AG09309 (cell line): ENCODE results near the gene GOLGA5.
A peak's percentile ranks its signal among the peaks of the same experiment; 100 is the strongest.
"Not testable (repeated sequence)": the region's sequence is repeated elsewhere in the genome, so short reads cannot be mapped to it uniquely, and the experiment has no call there.

ENCODE experiments used
- DNase-seq: peaks from one replicate; pipeline ENCODE4 v3.0.0-alpha.2; 2010; ENCODE audit warnings: low read depth
- H3K4me3 ChIP-seq: 2 replicates; pipeline ENCODE4 v1.5.1; 2011; ENCODE audit warnings: mild to moderate bottlenecking, low read depth, low read length, moderate library complexity; ENCODE audit not compliant: control insufficient read depth
- CTCF ChIP-seq: IDR thresholded peaks from 2 replicates; pipeline ENCODE4 v1.5.1; 2011; ENCODE audit warnings: mild to moderate bottlenecking, low read depth, low read length, inconsistent platforms; ENCODE audit not compliant: insufficient read depth, control insufficient read depth; ENCODE audit errors: missing control alignments

Gene GOLGA5

GRCh38 chr14:92793709-92794546 lies at the start of gene GOLGA5:
Gene GOLGA5 (plus strand): TSS chr14:92794305. CDS start chr14:92797438, 3,133 bp downstream.
- H3K4me3 ChIP-seq, result peak within 1 kb of the TSS; percentile 63
- no peak for TF ChIP-seq CTCF
- peak; percentile 86 for DNase-seq

- DNase-seq, result no peak
- peak overlapping the region; percentile 78 for H3K4me3 ChIP-seq
- TF ChIP-seq CTCF, result no peak
Observed at GRCh38 chr14:92747701-92748258, 46.3 kb upstream of the GOLGA5 start.

GRCh38 chr14:92748259-92749016 lies 45.7 kb upstream of the GOLGA5 start, which contains the start of gene LGMN:
Gene LGMN (minus strand): TSS chr14:92748627. CDS start chr14:92732786, 15,841 bp downstream.
- peak; percentile 64 for DNase-seq
- no peak for TF ChIP-seq CTCF
- peak within 1 kb of the TSS; percentile 78 for H3K4me3 ChIP-seq

GRCh38 chr14:92750222-92750728 lies 43.8 kb upstream of the GOLGA5 start:
- not testable (repeated sequence) for H3K4me3 ChIP-seq, DNase-seq

- TF ChIP-seq CTCF, result no peak
- H3K4me3 ChIP-seq, result no peak overlapping the region
- DNase-seq, result no peak
Observed at GRCh38 chr14:92750994-92751400, 43.1 kb upstream of the GOLGA5 start.

- H3K4me3 ChIP-seq, result no peak overlapping the region
- no peak for DNase-seq
Observed at GRCh38 chr14:92751819-92752218, 42.3 kb upstream of the GOLGA5 start.

More at GRCh38 chr14:92751819-92752218, 42.3 kb upstream of the GOLGA5 start:
- TF ChIP-seq CTCF, result no peak
